GM12872 (cell line): ENCODE data around the gene WDR90.

Experiments
- TF ChIP-seq, protein P1 (sequence below): IDR thresholded peaks from 3 replicates; pipeline ENCODE4 v1.5.1; 2011; ENCODE audit warnings: low read depth, mild to moderate bottlenecking, low read length, moderate library complexity; ENCODE audit not compliant: insufficient read depth

The WDR90 gene

GRCh38 chr16:710500-711075 lies 61.4 kb downstream of the WDR90 start:
- TF ChIP-seq, protein P1, sequence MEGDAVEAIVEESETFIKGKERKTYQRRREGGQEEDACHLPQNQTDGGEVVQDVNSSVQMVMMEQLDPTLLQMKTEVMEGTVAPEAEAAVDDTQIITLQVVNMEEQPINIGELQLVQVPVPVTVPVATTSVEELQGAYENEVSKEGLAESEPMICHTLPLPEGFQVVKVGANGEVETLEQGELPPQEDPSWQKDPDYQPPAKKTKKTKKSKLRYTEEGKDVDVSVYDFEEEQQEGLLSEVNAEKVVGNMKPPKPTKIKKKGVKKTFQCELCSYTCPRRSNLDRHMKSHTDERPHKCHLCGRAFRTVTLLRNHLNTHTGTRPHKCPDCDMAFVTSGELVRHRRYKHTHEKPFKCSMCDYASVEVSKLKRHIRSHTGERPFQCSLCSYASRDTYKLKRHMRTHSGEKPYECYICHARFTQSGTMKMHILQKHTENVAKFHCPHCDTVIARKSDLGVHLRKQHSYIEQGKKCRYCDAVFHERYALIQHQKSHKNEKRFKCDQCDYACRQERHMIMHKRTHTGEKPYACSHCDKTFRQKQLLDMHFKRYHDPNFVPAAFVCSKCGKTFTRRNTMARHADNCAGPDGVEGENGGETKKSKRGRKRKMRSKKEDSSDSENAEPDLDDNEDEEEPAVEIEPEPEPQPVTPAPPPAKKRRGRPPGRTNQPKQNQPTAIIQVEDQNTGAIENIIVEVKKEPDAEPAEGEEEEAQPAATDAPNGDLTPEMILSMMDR, result no peak

GRCh38 chr16:711084-711483 lies 61.9 kb downstream of the WDR90 start:
- TF ChIP-seq, protein P1, result no peak

GRCh38 chr16:711548-712320 lies 62.6 kb downstream of the WDR90 start:
- TF ChIP-seq, protein P1, result peak; percentile 94

- TF ChIP-seq, protein P1, result peak; percentile 44; the same call in 2 of the 3 replicates
Measured at GRCh38 chr16:712740-713250, 63.6 kb downstream of the WDR90 start.

DNA sequence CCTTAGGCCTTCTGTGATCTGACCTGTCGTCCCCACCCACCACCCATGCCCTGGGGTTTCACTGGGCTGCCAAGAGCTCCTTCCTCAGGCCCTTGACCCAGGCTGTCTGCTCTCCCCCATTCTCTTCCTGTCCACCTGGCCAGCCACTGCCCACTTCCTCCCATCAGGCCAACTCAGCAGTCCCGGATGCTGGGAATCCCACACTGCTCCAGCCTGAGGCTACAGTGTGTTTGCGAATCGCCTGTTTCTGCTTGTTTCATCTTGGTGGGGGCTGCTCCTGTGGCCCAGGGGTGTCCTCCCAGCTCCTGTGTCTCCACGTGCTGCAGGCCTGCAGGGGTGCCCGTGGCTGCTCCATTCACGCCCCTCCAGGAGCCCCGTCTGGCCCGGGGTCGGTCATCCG lies 64.9 kb downstream of the WDR90 start:
- TF ChIP-seq, protein P1, result no peak

GRCh38 chr16:714558-715476 lies 65.7 kb downstream of the WDR90 start, which contains the start of gene METRN:
Gene METRN, plus strand, starts transcription at chr16:715118. Its CDS starts 172 bp downstream, at chr16:715290.
- TF ChIP-seq, protein P1, result no peak
